Gastrocnemius medialis (tissue), 4 donors: ENCODE results near the gene UNC45B.

Experiments
- CTCF ChIP-seq, 5 experiments: fragments of 450-650 bp in 3 of 5; fragments of 200-600 bp in 2 of 5; sonication (generic) in 2 of 5; IDR thresholded peaks in 4 of 5; conservative IDR thresholded peaks in 1 of 5; 1 replicate in 4 of 5; 2 replicates in 1 of 5; pipeline ENCODE4 v1.5.1; 2016 to 2019; ENCODE audit warnings: antibody characterized with exemption in 5 of 5, mild to moderate bottlenecking in 3 of 5, moderate library complexity in 3 of 5
- POLR2A ChIP-seq, 2 donors: fragments of 450-650 bp; IDR thresholded peaks; one replicate each; pipeline ENCODE4 v1.6.1; 2017; ENCODE audit warnings: antibody characterized with exemption in 2 of 2, mild to moderate bottlenecking in 2 of 2, moderate library complexity in 2 of 2

GRCh38 chr17:35132099-35132498 lies 15.5 kb upstream of the UNC45B start:
- no peak for TF ChIP-seq CTCF (IDR thresholded peaks at IDR 0.05 in 4 of 5, conservative IDR thresholded peaks at IDR 0.05 in 1 of 5)
- TF ChIP-seq POLR2A (IDR thresholded peaks at IDR 0.05) = no peak
